ENCODE data around the gene SPAG16. TPM values are rescaled to one million over a fixed set of nuclear protein-coding genes. Genes with fewer than 3 reads are reported as not detected.

SPAG16 gene
- total RNA-seq (104 TPM), polyA plus RNA-seq (17.7 TPM)

- DNase-seq (ENCODE audit: extremely low spot score), result peak; percentile 95
- H3K36me3 ChIP-seq (ENCODE audit: insufficient read depth), result no peaks in the 10 kb centered on the region
- peak within 1 kb of the TSS; percentile 76 for H3K4me3 ChIP-seq (ENCODE audit: low read depth, low read length)
- H3K27ac ChIP-seq (ENCODE audit: low read depth), result peak within 1 kb of the TSS; percentile 88
- WGBS, result under 1% methylated on average over 59 of the region's 59 CpGs
- no peaks in the 10 kb centered on the region for H3K4me1 ChIP-seq (ENCODE audit: insufficient read depth)
Observed at GRCh38 chr2:213284105-213285090, at the start of gene SPAG16. SPAG16 (plus strand) TSS chr2:213284464.

- 73% methylated on average over 1 of the region's 1 CpG for WGBS
- Histone ChIP-seq H3K27ac (ENCODE audit: low read depth) (no peak overlapping the region), H3K36me3 (ENCODE audit: insufficient read depth) (no peaks in the 10 kb centered on the region), H3K4me1 (ENCODE audit: insufficient read depth) (no peaks in the 10 kb centered on the region), H3K4me3 (ENCODE audit: low read depth, low read length) (no peak overlapping the region)
- no peak for DNase-seq (ENCODE audit: extremely low spot score)
Observed at GRCh38 chr2:213234641-213235040, 49.6 kb upstream of the SPAG16 start.

- Histone ChIP-seq H3K36me3 (ENCODE audit: insufficient read depth) (no peaks in the 10 kb centered on the region), H3K4me1 (ENCODE audit: insufficient read depth) (no peaks in the 10 kb centered on the region), H3K27ac (ENCODE audit: low read depth) (no peak overlapping the region), H3K4me3 (ENCODE audit: low read depth, low read length) (no peak overlapping the region)
- WGBS, result 65% methylated on average over 1 of the region's 1 CpG
- DNase-seq (ENCODE audit: extremely low spot score), result no peak
Observed at GRCh38 chr2:213235741-213236140, 48.5 kb upstream of the SPAG16 start.

DNA sequence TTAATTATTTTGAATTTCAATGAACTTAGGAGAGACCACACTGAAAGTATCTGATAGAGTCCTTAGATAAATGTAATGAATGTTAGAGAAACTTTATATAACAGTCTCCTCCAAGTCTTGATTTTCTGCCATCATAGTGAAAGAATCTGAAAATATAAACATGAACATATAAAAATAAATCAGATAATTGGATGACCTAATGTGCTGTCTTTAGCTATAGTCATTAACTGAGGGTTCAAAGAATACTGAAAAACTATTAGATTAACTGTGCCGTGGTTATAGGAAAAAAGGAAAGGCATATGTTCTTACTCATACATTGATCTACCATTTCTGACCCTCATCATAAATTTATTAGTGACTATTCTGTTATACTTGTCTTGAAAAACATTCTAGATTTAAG lies 47.0 kb upstream of the SPAG16 start:
- Histone ChIP-seq H3K27ac (ENCODE audit: low read depth) (no peak overlapping the region), H3K36me3 (ENCODE audit: insufficient read depth) (no peaks in the 10 kb centered on the region), H3K4me3 (ENCODE audit: low read depth, low read length) (no peak overlapping the region), H3K4me1 (ENCODE audit: insufficient read depth) (no peaks in the 10 kb centered on the region)
- DNase-seq (ENCODE audit: extremely low spot score), result no peak
- WGBS, result 45% methylated on average over 1 of the region's 1 CpG

DNA sequence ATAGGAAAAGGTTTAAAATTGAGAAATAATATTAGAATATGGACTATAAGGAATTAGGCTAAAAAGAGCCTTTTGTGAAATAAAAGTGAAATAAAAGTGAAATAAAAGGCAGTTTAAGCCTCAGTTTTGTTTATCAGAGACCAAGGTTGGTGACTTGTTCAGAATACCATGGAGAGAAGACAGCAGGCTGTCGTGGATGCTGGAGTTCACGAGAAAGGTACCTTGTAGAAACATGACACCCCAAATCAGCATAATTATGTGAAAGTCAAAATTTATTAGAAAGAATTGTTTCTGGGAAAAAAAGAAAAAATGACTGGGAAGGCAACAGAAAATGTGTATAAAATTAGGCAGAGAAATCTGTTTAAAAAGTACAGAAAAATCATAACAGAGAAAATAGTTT lies 46.5 kb upstream of the SPAG16 start:
- H3K4me1 ChIP-seq (ENCODE audit: insufficient read depth), result no peaks in the 10 kb centered on the region
- no peak overlapping the region for H3K27ac ChIP-seq (ENCODE audit: low read depth)
- WGBS, result 56% methylated on average over 2 of the region's 2 CpGs
- H3K36me3 ChIP-seq (ENCODE audit: insufficient read depth), result no peaks in the 10 kb centered on the region
- no peak for DNase-seq (ENCODE audit: extremely low spot score)
- no peak overlapping the region for H3K4me3 ChIP-seq (ENCODE audit: low read depth, low read length)

DNA sequence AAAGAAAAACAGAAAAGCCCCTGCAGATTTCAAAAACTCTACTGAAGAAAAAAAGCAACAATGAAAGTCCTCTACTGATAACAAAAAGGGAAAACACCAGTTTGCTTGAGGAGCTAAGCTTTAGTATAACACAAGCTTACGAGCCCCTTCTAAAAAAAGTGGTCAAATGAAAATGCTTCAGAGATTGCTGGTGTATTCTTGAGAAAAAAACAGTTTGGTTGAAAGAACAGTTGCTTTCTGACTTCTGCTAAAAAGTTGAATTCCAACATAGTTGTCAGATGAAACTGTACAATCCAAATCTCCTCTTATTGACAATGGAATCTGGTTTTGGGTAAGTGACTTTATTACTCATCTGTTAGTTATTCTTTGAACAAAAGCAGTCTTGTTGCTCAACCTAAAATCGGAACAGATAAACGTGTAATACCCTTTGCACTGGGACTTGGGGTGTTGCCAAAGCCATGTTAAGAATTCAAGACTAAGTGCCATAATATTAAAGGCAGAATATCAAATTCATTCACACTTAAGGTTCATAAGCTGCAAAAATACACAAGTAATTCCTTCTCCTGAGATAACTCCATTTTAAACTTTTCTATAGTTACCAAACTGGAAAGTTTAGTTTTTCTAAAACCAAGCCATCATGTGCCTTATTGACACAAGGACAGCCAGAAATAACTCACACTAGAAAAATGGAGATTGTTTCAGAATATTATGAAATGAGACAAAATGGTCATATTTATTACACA lies 45.3 kb upstream of the SPAG16 start:
- no peak for DNase-seq (ENCODE audit: extremely low spot score)
- 26% methylated on average over 3 of the region's 3 CpGs for WGBS
- Histone ChIP-seq H3K36me3 (ENCODE audit: insufficient read depth) (no peaks in the 10 kb centered on the region), H3K27ac (ENCODE audit: low read depth) (no peak overlapping the region), H3K4me1 (ENCODE audit: insufficient read depth) (no peaks in the 10 kb centered on the region), H3K4me3 (ENCODE audit: low read depth, low read length) (no peak overlapping the region)

DNA sequence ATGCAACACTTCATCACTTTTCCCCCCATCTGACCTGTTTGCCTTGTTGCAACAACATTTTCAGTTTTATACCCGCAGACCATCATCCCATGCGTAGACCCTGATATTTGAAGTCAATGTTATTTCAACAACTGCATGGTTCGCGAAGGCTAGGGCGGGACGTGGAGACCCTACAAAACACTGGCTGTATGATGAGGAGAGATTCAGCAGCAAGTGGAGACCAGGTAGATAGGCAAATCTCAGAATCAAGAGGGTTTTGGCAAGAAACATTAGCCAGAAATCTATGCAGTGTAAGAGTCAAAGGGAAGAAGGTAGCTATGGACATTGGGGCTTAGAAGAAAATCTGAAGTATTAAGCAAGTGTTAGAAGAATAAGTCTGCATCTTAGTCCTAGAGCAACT lies 42.4 kb upstream of the SPAG16 start:
- Histone ChIP-seq H3K36me3 (ENCODE audit: insufficient read depth) (no peaks in the 10 kb centered on the region), H3K4me3 (ENCODE audit: low read depth, low read length) (no peak overlapping the region), H3K27ac (ENCODE audit: low read depth) (no peak overlapping the region), H3K4me1 (ENCODE audit: insufficient read depth) (no peaks in the 10 kb centered on the region)
- DNase-seq (ENCODE audit: extremely low spot score), result no peak
- WGBS, result 93% methylated on average over 6 of the region's 6 CpGs

DNA sequence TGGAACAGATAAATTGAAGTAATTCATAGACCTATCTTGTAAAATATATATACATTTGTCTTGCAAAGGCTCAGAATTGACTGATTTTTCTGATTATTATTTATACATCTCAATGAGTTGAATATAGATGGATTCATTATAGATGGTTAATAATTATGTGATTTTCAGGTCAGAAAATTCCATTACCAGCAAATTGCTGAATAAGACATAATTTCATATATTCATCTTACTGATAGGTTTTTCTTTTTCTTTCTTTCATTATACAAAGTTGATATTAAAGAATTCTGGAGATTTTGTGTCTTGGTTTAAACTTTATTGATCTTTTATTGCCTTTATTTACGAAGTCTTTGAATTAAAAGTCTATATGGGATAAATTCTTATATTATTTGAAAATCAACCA lies 41.6 kb upstream of the SPAG16 start:
- Histone ChIP-seq H3K27ac (ENCODE audit: low read depth) (no peak overlapping the region), H3K4me3 (ENCODE audit: low read depth, low read length) (no peak overlapping the region), H3K4me1 (ENCODE audit: insufficient read depth) (no peaks in the 10 kb centered on the region), H3K36me3 (ENCODE audit: insufficient read depth) (no peaks in the 10 kb centered on the region)
- WGBS, result 94% methylated on average over 1 of the region's 1 CpG
- no peak for DNase-seq (ENCODE audit: extremely low spot score)

DNA sequence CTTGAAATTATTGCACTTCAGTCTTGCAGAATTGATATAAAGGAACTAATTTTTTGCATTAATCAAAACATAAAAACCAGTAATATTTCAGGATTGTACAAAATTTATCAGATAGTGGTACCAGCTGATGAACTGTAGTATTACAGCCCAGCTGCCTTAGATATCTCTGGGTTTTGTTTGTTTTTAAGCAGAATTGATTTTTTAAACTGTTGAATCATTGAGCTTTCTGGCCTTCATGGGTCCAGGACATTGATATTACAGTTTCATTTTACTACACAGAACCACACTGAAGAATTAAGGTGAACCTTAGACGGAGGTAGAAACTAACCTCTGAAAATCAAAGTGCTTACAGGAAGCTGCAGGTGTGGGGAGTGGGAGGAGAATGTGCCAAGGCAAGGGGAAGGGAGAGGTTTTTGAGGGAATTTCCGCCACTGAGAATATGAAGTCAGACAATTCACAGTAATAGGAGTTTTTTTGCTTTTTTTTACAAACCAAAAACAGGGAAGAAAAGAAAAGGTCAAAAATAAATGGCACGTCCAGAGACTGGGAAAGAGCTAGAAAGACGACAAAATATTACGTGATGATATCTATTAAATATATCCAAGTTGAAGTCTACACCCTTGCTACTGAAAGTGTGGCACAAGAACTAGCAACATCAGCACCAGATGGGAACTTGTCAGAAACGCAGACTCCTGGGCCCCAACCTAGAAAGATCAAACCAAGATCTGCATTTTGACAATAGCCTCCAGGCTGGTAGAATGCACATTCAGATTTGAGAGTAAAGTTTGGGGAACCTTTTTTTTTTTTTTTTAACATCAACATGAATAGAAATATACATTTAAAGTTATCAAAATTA lies 40.8 kb upstream of the SPAG16 start:
- 81% methylated on average over 6 of the region's 6 CpGs for WGBS
- DNase-seq (ENCODE audit: extremely low spot score), result no peak
- Histone ChIP-seq H3K4me3 (ENCODE audit: low read depth, low read length) (no peak overlapping the region), H3K36me3 (ENCODE audit: insufficient read depth) (no peaks in the 10 kb centered on the region), H3K27ac (ENCODE audit: low read depth) (no peak overlapping the region), H3K4me1 (ENCODE audit: insufficient read depth) (no peaks in the 10 kb centered on the region)

DNA sequence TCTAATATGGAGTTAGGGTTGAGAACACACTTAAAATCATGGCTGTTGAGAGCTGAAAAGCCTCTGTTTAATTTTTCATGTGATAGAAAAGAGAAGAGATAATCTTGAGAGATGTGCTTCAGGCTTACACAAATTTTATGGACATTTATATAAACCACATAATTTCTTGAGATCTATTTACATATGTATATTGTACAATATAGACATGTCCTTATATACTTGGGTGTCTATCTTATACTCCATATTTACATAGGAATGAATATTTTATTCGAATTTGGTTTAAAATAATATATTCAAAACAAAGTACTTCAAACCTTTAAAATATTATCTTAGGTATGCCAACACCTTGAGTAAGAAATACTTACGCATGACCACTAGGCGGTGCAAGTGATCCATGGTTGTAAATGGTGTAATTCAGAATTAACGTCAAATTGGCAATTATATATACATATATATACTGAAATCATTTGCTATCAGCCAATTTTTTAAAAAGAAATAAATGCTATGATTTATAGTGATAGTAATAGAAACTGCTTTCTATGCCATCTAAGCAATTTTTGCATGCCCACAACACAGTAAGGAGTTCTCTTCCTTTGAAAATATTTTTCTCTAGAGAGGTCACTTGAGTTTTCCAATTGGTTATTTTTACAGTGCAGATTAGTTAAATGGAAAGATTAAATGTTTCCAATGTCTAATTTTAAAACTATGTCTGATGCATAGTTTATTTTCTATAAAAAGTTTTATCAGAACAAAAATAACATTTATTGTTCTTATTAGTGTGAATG lies 37.6 kb upstream of the SPAG16 start:
- WGBS, result 3% methylated on average over 4 of the region's 4 CpGs

GRCh38 chr2:213247566-213247965 lies 36.7 kb upstream of the SPAG16 start:
- no peak overlapping the region for H3K4me3 ChIP-seq (ENCODE audit: low read depth, low read length)
- DNase-seq (ENCODE audit: extremely low spot score), result no peak
- WGBS, result 65% methylated on average over 4 of the region's 4 CpGs
- no peaks in the 10 kb centered on the region for H3K4me1 ChIP-seq (ENCODE audit: insufficient read depth)
- no peak overlapping the region for H3K27ac ChIP-seq (ENCODE audit: low read depth)
- no peaks in the 10 kb centered on the region for H3K36me3 ChIP-seq (ENCODE audit: insufficient read depth)

More for the DNA sequence above, 37.6 kb upstream of the SPAG16 start:
- Histone ChIP-seq H3K27ac (ENCODE audit: low read depth) (no peak overlapping the region), H3K4me3 (ENCODE audit: low read depth, low read length) (no peak overlapping the region), H3K36me3 (ENCODE audit: insufficient read depth) (no peaks in the 10 kb centered on the region), H3K4me1 (ENCODE audit: insufficient read depth) (no peaks in the 10 kb centered on the region)
- DNase-seq (ENCODE audit: extremely low spot score), result no peak

DNA sequence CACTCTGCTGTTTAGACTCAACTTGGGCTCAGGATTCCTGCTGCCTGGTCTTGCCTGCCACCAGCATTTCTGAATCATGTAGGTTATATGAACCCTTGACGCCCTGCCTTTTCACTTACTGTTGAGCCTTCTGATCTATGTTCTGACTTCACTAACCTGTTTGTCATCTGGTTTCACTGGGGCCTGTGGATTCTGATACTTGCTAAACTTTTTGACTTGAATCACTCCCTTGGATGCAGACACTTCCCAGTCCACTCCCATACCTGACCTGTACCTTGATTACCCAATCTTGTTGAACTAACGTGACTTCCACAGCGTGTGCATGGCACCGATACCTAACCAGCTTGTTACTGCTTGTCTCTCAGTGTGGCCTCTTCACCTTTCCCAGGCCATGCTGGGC lies 35.6 kb upstream of the SPAG16 start:
- Histone ChIP-seq H3K4me1 (ENCODE audit: insufficient read depth) (no peaks in the 10 kb centered on the region), H3K4me3 (ENCODE audit: low read depth, low read length) (no peak overlapping the region), H3K27ac (ENCODE audit: low read depth) (no peak overlapping the region), H3K36me3 (ENCODE audit: insufficient read depth) (no peaks in the 10 kb centered on the region)
- WGBS, result 84% methylated on average over 4 of the region's 4 CpGs
- no peak for DNase-seq (ENCODE audit: extremely low spot score)

DNA sequence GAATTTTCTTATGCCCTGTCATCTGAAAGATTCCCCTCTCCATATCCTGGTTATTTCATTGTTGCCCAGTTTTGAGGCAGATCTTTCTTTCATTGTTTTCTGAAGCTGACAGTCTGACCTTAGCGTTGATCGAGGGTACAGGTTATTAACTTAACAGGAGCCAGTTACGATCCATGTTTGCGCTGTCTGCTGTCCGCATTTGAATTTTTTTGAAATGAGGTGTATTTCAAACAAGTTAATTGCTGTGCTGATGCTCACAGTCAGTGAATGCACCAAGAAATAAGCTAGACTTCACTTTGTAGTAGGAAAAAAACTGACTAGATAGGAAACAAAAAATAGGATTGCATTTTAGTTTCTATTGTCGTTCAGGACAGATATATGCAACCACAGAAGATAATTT lies 34.8 kb upstream of the SPAG16 start:
- H3K4me3 ChIP-seq (ENCODE audit: low read depth, low read length), result no peak overlapping the region
- H3K36me3 ChIP-seq (ENCODE audit: insufficient read depth), result no peaks in the 10 kb centered on the region
- no peak for DNase-seq (ENCODE audit: extremely low spot score)
- no peaks in the 10 kb centered on the region for H3K4me1 ChIP-seq (ENCODE audit: insufficient read depth)
- no peak overlapping the region for H3K27ac ChIP-seq (ENCODE audit: low read depth)
- 70% methylated on average over 6 of the region's 6 CpGs for WGBS
